GM19395 (cell line): ENCODE results near the gene SULF2.

ENCODE experiments used
- ATAC-seq: cut with Tn5 transposase; IDR thresholded peaks from one replicate; pipeline ENCODE4 v1.9.1; 2021; ENCODE audit warnings: mild to moderate bottlenecking, moderate library complexity; ENCODE audit not compliant: unreplicated experiment

Gene SULF2

GRCh38 chr20:47659904-47660601 is 125.2 kb downstream of the SULF2 start:
- ATAC-seq: no peak

DNA sequence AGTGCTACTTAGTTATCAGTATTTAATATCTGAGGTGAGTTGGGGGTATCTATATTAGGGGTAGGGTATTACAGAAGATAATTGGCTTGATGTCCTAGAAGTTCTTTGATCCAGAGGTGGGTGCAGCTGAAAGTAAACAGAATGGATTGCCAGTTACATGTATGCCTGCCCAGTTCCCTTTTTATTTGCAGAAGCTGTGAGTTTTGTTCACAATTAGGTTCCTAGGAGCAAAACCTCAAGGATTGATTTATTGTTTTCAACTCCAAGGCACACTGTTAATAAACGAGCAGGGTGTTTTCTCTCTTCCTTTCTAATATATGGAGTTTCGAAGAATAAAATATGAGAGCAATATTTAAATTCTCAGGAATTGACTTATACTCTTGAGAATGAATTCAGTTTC is 129.0 kb downstream of the SULF2 start:
- ATAC-seq: no peak

DNA sequence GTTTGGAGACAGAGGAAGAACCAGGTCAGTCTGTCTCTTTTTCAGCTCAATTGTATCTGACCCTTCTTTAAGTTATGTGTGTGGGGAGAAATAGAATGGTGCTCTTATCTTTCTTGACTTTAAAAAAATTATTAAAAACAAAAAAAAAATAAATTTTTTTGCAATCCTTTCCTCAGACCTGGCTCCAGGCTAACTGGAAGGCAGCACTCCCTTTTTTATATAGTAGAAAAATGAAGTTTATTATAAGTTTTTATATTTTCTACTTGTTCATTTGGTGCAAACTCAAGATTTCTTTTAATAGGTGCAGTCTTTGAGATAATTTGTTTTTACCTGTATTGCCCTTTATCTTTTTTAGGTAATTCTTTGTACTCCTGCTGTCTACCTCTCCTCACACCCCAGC is 129.6 kb downstream of the SULF2 start:
- no peak for ATAC-seq

DNA sequence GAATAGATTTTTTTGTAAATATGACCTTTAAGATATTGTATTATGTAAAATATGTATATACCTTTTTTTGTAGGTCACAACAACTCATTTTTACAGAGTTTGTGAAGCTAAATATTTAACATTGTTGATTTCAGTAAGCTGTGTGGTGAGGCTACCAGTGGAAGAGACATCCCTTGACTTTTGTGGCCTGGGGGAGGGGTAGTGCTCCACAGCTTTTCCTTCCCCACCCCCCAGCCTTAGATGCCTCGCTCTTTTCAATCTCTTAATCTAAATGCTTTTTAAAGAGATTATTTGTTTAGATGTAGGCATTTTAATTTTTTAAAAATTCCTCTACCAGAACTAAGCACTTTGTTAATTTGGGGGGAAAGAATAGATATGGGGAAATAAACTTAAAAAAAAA is 130.9 kb downstream of the SULF2 start:
- ATAC-seq: no peak

DNA sequence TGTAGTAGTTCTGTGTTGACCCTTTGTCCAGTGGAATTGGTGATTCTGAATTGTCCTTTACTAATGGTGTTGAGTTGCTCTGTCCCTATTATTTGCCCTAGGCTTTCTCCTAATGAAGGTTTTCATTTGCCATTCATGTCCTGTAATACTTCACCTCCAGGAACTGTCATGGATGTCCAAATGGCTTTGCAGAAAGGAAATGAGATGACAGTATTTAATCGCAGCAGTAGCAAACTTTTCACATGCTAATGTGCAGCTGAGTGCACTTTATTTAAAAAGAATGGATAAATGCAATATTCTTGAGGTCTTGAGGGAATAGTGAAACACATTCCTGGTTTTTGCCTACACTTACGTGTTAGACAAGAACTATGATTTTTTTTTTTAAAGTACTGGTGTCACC is 131.4 kb downstream of the SULF2 start:
- ATAC-seq: no peak

GRCh38 chr20:47652794-47653193 is 132.5 kb downstream of the SULF2 start:
- ATAC-seq: no peak

DNA sequence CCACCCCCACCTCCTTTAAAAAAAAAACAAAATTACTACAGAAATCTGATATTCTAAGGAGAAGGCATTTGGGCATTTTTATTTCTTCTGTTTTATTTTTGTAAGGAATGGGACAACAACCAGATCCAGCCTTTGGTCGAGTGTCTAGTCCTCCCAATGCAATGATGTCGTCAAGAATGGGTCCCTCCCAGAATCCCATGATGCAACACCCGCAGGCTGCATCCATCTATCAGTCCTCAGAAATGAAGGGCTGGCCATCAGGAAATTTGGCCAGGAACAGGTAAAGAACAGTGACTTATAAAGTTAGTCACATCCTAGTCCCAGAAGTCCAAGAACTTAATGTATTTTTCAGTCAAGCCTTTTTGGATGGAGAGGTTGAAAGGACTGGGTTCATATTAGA is 133.0 kb downstream of the SULF2 start:
- no peak for ATAC-seq

DNA sequence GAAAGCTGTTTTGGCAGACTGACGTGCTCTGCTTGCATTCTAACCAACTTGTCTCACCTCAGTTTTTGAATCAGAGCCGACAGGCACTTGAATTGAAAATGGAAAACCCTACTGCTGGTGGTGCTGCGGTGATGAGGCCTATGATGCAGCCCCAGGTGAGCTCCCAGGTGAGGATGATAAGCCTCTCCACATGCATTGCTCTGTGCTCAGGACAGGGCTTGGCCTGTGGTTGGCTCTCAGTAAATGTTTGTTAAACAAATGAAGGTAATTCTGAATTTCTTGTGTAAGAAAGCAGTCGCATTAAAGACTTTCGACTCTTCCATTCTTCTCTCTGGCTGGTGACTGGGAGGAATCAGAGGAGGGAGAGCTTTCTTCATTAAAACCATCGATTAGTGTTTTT is 136.3 kb downstream of the SULF2 start:
- no peak for ATAC-seq

- no peak for ATAC-seq
These were observed 137.3 kb downstream of the SULF2 start for GRCh38 chr20:47647994-47648393.

DNA sequence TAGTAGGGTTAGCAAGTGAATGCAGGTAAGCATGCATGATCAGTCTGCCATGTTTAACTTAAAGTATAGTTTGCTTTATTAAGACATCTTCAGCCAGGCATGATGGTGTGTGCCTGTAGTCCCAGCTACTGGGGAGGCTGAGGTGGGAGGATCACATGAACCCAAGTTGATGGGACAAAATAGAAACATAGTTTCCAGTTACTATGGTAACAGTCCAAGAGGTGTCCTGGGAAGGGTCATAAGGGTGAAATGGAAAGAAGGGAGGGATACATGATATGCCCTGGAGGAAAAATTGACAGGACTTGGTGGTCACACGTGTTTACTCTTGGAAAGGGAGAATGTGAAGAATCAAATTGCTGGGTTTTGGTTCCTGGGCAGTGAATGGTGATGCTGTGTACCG is 139.6 kb downstream of the SULF2 start:
- ATAC-seq: no peak

- no peak for ATAC-seq
These were observed 142.7 kb downstream of the SULF2 start for GRCh38 chr20:47642624-47643023.

DNA sequence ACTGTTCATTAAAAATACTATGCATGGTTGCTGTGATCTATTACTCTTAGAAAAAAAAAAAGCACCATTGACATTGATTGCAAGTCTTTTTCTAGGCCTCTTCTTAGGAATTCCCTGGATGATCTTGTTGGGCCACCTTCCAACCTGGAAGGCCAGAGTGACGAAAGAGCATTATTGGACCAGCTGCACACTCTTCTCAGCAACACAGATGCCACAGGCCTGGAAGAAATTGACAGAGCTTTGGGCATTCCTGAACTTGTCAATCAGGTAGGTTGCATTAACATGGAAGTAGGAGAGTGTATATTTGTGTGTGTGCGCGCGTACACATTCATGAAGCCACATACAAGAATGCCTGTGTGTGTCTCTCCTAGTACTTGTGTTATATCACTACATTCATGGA is 143.2 kb downstream of the SULF2 start:
- ATAC-seq: no peak

DNA sequence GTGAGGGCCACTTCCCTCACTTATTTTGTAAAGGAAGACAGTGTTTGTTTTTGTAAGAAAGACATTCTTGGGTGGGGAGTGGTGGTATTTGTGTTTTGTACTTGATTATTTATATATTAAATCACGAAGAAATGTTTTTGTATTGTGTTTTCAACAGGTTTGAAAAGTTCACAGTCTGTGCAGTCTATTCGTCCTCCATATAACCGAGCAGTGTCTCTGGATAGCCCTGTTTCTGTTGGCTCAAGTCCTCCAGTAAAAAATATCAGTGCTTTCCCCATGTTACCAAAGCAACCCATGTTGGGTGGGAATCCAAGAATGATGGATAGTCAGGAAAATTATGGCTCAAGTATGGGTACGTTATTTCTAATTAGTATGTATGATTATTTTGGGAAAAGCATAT is 146.4 kb downstream of the SULF2 start:
- no peak for ATAC-seq

- ATAC-seq: no peak
These were observed 150.0 kb downstream of the SULF2 start for GRCh38 chr20:47635256-47635655.

DNA sequence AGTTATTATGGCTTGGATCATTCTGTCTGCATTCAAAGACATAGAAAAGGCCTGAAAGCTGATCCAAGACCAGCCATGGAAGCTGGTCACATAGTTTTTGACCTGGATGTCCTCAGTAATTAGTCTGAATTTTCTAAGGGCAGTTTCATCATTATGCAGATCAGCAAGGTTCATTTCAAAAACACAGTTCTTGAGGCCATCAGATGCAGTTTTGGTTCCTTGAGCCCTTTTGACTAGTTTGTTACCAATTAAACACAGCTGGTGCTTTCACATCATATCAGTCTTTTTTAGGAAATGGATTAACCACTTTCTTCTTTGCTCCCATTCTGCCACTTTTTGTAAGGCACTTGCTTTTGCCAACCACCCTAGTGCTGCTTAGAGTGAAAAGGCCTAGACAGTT is 154.2 kb downstream of the SULF2 start:
- ATAC-seq: no peak

- no peak for ATAC-seq
These were observed 155.4 kb downstream of the SULF2 start for GRCh38 chr20:47629907-47630306.

GRCh38 chr20:47627540-47627939 is 157.7 kb downstream of the SULF2 start:
- no peak for ATAC-seq

GRCh38 chr20:47623206-47623605 is 162.1 kb downstream of the SULF2 start:
- ATAC-seq: no peak

DNA sequence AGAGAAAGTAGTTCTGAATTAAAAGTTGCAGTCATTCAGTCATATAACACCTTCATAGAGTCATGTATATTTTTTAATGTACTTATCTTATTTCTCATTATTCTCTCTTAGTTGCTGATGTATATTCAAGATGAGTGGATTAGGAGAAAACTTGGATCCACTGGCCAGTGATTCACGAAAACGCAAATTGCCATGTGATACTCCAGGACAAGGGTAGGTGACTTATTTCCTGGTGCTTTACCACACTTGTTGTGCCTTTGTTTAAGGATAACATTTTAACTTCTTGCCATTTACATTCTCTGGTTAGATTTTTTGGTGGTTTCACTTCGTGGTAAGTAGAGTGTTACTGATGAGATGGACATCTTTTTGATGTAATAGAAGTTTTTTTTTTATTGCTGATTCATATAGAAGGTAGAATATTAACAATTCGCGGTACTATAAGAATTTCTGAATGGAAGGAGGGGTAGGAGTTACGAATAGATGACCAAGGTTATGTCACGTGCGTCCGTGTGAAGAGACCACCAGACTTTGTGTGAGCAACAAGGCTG is 163.1 kb downstream of the SULF2 start:
- no peak for ATAC-seq

DNA sequence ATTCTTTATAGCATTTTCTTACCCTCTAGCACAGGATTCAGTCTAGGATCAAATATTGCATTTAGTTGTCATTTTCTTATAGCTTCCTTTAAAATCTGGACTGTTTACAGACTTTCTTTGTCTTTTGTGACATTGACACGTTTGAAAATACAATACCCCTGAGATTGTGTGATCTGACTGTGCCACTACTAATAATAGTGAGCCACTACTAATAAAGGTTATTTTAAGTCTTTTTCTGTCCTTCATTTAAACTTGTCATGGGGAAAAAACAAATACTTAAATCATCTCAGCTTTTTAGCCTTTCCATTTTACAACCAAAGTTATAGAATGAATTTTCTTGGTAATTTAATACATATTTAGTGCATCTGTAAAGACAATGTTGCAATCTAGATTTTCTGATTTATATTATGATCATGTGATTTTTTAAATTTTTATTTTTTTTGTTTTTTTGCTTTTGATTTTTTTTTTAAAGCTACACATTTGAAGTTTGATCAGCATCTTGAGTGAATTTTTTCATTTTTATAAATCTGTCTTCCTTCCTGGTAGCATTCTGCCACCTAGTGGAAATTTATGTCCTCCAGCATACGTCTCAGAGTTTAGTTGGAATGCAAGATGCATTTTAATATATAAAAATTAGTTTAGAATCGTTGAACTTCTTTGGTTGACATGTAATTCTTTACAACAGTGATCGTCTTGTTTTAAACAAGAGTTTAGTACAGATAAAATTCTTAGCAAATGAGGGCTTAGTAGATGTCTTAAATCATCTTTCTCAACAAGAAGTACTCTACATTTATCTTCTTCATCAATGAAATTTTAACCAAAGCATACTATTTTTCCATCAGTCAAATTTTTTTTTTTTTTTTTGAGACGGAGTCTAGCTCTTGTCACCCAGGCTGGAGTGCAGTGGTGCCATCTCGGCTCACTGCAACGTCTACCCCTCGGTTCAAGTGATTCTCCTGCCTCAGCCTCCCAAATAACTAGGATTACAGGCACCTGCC is 164.2 kb downstream of the SULF2 start:
- no peak for ATAC-seq

DNA sequence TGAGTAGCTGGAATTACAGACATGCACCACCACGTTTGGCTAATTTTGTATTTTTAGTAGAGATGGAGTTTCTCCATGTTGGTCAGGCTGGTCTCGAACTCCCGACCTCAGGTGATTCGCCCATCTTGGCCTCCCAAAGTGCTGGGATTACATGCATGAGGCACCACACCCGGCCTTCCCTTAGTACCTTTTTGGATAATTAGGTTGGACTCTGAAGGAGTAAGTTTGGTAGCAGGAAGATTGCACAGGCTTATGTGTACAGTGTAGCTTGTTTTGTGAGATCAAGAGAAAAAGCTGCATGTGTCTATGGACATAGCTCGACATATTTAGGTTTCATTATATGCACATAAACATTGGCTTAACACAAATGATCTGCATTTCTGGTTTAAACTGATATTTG is 166.8 kb downstream of the SULF2 start:
- ATAC-seq: no peak
